Gastroesophageal sphincter (tissue), 4 donors: ENCODE results near the gene B3GNT4. TPM values are rescaled to one million over a fixed set of nuclear protein-coding genes. Genes with fewer than 3 reads are reported as not detected.

Experiments
- ATAC-seq: fragments of 150-250 bp; one replicate; pipeline ENCODE4 v1.9.1; 2016; ENCODE audit warnings: mild to moderate bottlenecking, moderate library complexity
- H3K27ac ChIP-seq, 4 donors: fragments of 200-600 bp; sonication (generic) in 3 of 4; 1 replicate in 3 of 4; 2 replicates in 1 of 4; pipeline ENCODE4 v1.5.1; 2016 to 2019
- H3K27me3 ChIP-seq: fragments of 200-600 bp; sonication (generic); one replicate; pipeline ENCODE4 v1.5.1; 2019
- H3K36me3 ChIP-seq, 2 donors: fragments of 200-600 bp; sonication (generic); one replicate each; pipeline ENCODE4 v1.5.1; 2019; ENCODE audit warnings: control low read depth in 1 of 2
- H3K4me1 ChIP-seq, 3 donors: fragments of 200-600 bp; sonication (generic); 1 replicate in 2 of 3; 2 replicates in 1 of 3; pipeline ENCODE4 v1.5.1; 2016 to 2019; ENCODE audit warnings: control low read depth in 2 of 3
- H3K4me3 ChIP-seq, 2 donors: fragments of 200-600 bp; sonication (generic); one replicate each; pipeline ENCODE4 v1.5.1; 2019; ENCODE audit warnings: mild to moderate bottlenecking in 1 of 2, moderate library complexity in 1 of 2
- H3K9me3 ChIP-seq, 3 donors: fragments of 200-600 bp; sonication (generic); one replicate each; pipeline ENCODE4 v1.5.1; 2017 to 2019; ENCODE audit warnings: control low read depth in 2 of 3
- EP300 ChIP-seq: sonication (generic); formaldehyde crosslinking; IDR thresholded peaks from one replicate; pipeline ENCODE4 v1.6.1; 2017; ENCODE audit warnings: antibody characterized with exemption, mild to moderate bottlenecking
- POLR2A ChIP-seq, 2 donors: fragments of 450-650 bp; IDR thresholded peaks; one replicate each; pipeline ENCODE4 v1.6.1; 2017; ENCODE audit warnings: antibody characterized with exemption in 2 of 2, mild to moderate bottlenecking in 2 of 2, moderate library complexity in 1 of 2
- POLR2AphosphoS5 ChIP-seq: sonication (generic); formaldehyde crosslinking; IDR thresholded peaks from one replicate; pipeline ENCODE4 v1.6.1; 2017; ENCODE audit warnings: antibody characterized with exemption
- whole genome bisulfite sequencing, 2 donors: methylation state at CpG; one replicate each; pipeline ENCODE4 v1.1.5; 2018; ENCODE audit warnings: low coverage in 1 of 2; 5-methylcytosine and 5-hydroxymethylcytosine counted together
- total RNA-seq, 4 donors: library from RNA; depleted of rRNA; stranded (reverse); fragments of >200 nt; gene quantifications; one replicate each; pipeline ENCODE4 v1.1.0, GENCODE V29; 2016
- TF ChIP-seq, protein P1 (sequence below), 4 experiments: fragments of 200-600 bp in 2 of 4; fragments of 450-650 bp in 2 of 4; sonication (generic) in 1 of 4; IDR thresholded peaks; one replicate each; pipeline ENCODE4 v1.5.1; 2017 to 2019; ENCODE audit warnings: antibody characterized with exemption in 4 of 4, mild to moderate bottlenecking in 2 of 4, moderate library complexity in 2 of 4

The B3GNT4 gene
- total RNA-seq, 4 donors from 2014 or later, result not detected

DNA sequence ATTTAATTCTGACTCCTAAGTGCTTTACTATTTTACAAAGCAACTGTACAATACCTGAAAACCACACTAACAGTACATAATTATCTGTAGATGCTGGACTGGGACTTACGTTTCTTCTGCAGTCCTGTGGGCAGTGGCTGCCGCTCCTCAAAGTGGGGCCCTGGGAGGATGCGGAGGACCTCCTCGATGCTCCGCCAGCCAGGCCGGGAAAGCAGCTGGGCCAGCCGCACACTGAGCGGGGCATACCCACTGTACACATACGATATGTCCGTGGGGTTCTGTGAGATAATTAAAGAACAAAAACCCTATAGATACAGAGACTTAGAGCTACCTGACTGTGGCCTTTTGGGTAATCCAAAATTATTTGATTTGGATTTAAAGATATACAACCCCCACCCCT, 29.2 kb downstream of the B3GNT4 start:
- Histone ChIP-seq H3K9me3 (no peaks in the 10 kb centered on the region), H3K27me3 (no peaks in the 10 kb centered on the region), H3K27ac (no peak overlapping the region), H3K36me3 (peaks cover 0 to 93% of the 10 kb centered on the region in 2 donors), H3K4me1 (no peaks in the 10 kb centered on the region), H3K4me3 (no peak overlapping the region)
- 78 to 84% methylated on average over 3 of the region's 10 CpGs for WGBS, 2 donors
- ATAC-seq, result no peak
- no peak for TF ChIP-seq POLR2AphosphoS5
- TF ChIP-seq, protein P1, sequence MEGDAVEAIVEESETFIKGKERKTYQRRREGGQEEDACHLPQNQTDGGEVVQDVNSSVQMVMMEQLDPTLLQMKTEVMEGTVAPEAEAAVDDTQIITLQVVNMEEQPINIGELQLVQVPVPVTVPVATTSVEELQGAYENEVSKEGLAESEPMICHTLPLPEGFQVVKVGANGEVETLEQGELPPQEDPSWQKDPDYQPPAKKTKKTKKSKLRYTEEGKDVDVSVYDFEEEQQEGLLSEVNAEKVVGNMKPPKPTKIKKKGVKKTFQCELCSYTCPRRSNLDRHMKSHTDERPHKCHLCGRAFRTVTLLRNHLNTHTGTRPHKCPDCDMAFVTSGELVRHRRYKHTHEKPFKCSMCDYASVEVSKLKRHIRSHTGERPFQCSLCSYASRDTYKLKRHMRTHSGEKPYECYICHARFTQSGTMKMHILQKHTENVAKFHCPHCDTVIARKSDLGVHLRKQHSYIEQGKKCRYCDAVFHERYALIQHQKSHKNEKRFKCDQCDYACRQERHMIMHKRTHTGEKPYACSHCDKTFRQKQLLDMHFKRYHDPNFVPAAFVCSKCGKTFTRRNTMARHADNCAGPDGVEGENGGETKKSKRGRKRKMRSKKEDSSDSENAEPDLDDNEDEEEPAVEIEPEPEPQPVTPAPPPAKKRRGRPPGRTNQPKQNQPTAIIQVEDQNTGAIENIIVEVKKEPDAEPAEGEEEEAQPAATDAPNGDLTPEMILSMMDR (IDR thresholded peaks at IDR 0.05), result no peak
- no peak for TF ChIP-seq EP300
- TF ChIP-seq POLR2A (IDR thresholded peaks at IDR 0.05), result no peak

DNA sequence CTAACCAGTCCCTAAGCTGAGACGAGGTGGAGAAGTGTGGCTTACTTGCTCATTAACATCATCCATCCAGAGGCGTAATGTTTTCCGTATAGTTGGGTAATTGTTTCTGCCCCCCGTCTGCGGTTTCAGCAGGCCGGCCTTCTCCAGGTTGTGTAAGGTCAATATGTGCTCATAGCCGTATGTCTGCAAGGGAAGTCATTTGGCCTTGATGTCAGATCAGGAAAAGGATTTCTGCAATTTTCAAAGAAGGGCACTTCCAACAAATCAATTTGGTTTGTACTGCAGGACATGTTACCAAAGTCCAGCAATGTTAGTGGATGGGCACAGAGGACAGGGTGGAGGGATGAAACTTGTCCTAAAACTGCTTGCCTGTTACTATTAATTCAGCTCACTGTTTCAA, 32.2 kb downstream of the B3GNT4 start:
- Histone ChIP-seq H3K9me3 (no peaks in the 10 kb centered on the region), H3K4me1 (no peaks in the 10 kb centered on the region), H3K27ac (no peak overlapping the region), H3K4me3 (no peak overlapping the region), H3K27me3 (no peaks in the 10 kb centered on the region), H3K36me3 (peaks cover 0 to 99% of the 10 kb centered on the region in 2 donors)
- no peak for ATAC-seq
- no peak for TF ChIP-seq EP300
- no peak for TF ChIP-seq POLR2A (IDR thresholded peaks at IDR 0.05)
- TF ChIP-seq, protein P1 (IDR thresholded peaks at IDR 0.05), result no peak
- TF ChIP-seq POLR2AphosphoS5, result no peak
- WGBS, 2 donors, result 91 to 100% methylated on average over 2 to 7 of the region's 7 CpGs

DNA sequence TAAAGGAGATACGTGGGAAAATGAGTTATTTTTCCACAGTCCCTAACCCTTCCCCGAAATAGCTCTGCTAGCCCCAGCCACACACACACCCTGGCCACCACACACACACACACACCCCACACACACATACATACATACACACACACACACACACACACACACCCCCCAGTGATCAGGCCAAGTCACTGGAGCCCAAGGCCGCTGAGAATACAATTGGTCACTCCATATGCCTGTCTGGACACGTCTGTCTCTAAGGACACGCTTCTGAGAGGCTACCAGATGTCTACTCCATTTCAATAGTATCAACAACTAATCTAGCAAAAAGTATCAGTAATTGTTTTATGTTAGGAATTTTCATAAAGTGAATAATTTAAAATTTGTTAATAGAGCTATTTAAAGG, 35.4 kb downstream of the B3GNT4 start:
- no peaks in the 10 kb centered on the region for H3K27me3 ChIP-seq
- no peak for ATAC-seq
- no peak overlapping the region for H3K4me3 ChIP-seq
- no peaks in the 10 kb centered on the region for H3K9me3 ChIP-seq
- TF ChIP-seq, protein P1 (IDR thresholded peaks at IDR 0.05), result no peak
- TF ChIP-seq EP300, result no peak
- no peak for TF ChIP-seq POLR2AphosphoS5
- no peak for TF ChIP-seq POLR2A (IDR thresholded peaks at IDR 0.05)
- no peak overlapping the region for H3K27ac ChIP-seq
- H3K36me3 ChIP-seq, result peaks cover 0 to 99% of the 10 kb centered on the region in 2 donors
- H3K4me1 ChIP-seq, result no peaks in the 10 kb centered on the region
- WGBS, 2 donors, result 85 to 88% methylated on average over 1 to 4 of the region's 5 CpGs

DNA sequence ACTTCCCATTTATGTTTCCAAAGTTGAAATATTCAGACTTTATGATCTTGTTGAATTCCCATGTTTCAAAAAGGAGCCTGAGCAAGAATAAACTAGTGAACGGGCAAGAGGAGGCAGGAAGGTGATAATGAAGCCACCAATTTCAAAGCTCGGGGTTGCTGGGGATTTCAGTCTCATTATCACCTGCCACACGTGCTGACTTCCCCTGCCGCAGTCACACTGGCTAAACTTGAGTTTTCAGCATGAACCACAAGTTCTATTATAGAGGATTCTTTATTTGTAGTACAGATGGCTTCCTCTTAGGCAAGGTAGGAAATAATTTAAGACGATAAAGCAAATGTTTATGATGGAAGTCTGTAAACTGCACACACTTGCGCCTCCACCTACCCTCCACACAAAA, 40.5 kb downstream of the B3GNT4 start:
- ATAC-seq, result no peak
- Histone ChIP-seq H3K4me1 (no peaks in the 10 kb centered on the region), H3K4me3 (no peak overlapping the region), H3K9me3 (no peaks in the 10 kb centered on the region), H3K27ac (no peak overlapping the region), H3K36me3 (peaks cover 0 to 96% of the 10 kb centered on the region in 2 donors), H3K27me3 (no peaks in the 10 kb centered on the region)
- TF ChIP-seq POLR2AphosphoS5 (no peak), EP300 (no peak), POLR2A (IDR thresholded peaks at IDR 0.05) (no peak)
- TF ChIP-seq, protein P1 (IDR thresholded peaks at IDR 0.05), result no peak
- 83 to 86% methylated on average over 6 of the region's 6 CpGs for WGBS, 2 donors

DNA sequence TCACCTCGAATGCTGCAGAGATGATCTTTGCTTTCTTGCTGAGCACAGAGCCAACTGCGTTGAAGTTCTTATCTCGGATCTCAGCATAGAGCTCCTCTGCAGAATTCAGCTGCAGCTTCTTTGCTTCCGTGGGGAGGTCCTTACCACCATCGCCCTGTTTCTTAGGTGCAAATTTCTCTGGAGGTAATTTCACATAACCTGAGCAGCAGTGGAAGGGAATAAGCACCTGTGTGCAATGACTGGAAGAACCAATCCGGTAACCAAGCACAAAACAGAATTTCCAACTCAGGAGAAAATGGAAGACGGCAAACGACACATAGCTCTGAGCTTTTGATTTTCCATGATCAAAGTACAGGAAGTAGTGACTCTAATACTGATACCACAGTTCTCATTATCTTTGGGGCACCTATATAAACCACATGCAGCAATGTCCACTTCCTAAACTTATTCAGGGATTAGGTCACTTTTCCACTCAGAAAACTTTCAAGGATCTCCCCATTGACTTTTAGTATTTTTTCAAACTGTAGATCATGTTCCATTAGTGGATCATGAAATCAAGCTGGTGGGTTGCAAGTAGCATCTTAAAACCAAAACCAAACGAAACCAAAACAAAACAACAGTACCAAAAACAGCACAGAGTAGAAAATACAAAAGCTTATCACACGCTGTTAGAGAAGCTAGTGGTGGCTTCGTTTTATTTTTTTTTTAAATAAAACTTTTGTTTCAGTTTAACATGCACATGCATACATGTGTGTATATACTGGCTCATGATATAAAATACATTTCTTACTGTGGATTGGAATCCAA, 41.3 kb downstream of the B3GNT4 start:
- Histone ChIP-seq H3K4me3 (no peak overlapping the region), H3K27me3 (no peaks in the 10 kb centered on the region), H3K36me3 (peaks cover 0 to 96% of the 10 kb centered on the region in 2 donors), H3K9me3 (no peaks in the 10 kb centered on the region), H3K4me1 (no peaks in the 10 kb centered on the region), H3K27ac (no peak overlapping the region)
- WGBS, 2 donors, result 82 to 86% methylated on average over 8 to 11 of the region's 11 CpGs
- TF ChIP-seq, protein P1 (IDR thresholded peaks at IDR 0.05), result no peak
- TF ChIP-seq EP300 (no peak), POLR2AphosphoS5 (no peak), POLR2A (IDR thresholded peaks at IDR 0.05) (no peak)
- ATAC-seq, result no peak
